H9 (cell line): Measurements from ENCODE around the gene TECTB. TPM values are rescaled to one million over a fixed set of nuclear protein-coding genes. Genes with fewer than 3 reads are reported as not detected.

Experiments used
- DNase-seq: peaks from one replicate; pipeline ENCODE4 v3.0.0-alpha.2; 2017
- H2AFZ ChIP-seq: one replicate; pipeline ENCODE4 v1.6.1; 2013; ENCODE audit warnings: mild to moderate bottlenecking, low read length, control low read depth, moderate library complexity
- H2AK5ac ChIP-seq: 2 replicates; pipeline ENCODE4 v1.6.1; 2013; ENCODE audit warnings: low read length, control low read depth, mixed read lengths; ENCODE audit not compliant: insufficient read length
- H2BK120ac ChIP-seq: one replicate; pipeline ENCODE4 v1.6.1; 2013; ENCODE audit warnings: low read depth, mild to moderate bottlenecking, low read length, control low read depth, inconsistent platforms; ENCODE audit not compliant: poor library complexity, severe bottlenecking
- H2BK12ac ChIP-seq: 2 replicates; pipeline ENCODE4 v1.6.1; 2013; ENCODE audit warnings: low read length, control low read depth, mixed read lengths, low read depth; ENCODE audit not compliant: insufficient read length
- H2BK15ac ChIP-seq: 2 replicates; pipeline ENCODE4 v1.6.1; 2013; ENCODE audit warnings: low read depth, low read length, control low read depth
- H2BK20ac ChIP-seq: one replicate; pipeline ENCODE4 v1.6.1; 2013; ENCODE audit warnings: low read depth, mild to moderate bottlenecking, low read length, control low read depth, inconsistent platforms; ENCODE audit not compliant: poor library complexity, severe bottlenecking
- H2BK5ac ChIP-seq: 2 replicates; pipeline ENCODE4 v1.6.1; 2013; ENCODE audit warnings: low read length, control low read depth, mixed read lengths; ENCODE audit not compliant: insufficient read length
- H3K14ac ChIP-seq: 2 replicates; pipeline ENCODE4 v1.6.1; 2013; ENCODE audit warnings: low read length, control low read depth; ENCODE audit not compliant: insufficient read depth
- H3K18ac ChIP-seq: 2 replicates; pipeline ENCODE4 v1.6.1; 2013; ENCODE audit warnings: low read depth, mild to moderate bottlenecking, mixed read lengths, low read length, control low read depth; ENCODE audit not compliant: insufficient read length
- H3K23ac ChIP-seq: 2 replicates; pipeline ENCODE4 v1.6.1; 2013; ENCODE audit warnings: low read length, control low read depth, mixed read lengths, low read depth; ENCODE audit not compliant: insufficient read length
- H3K23me2 ChIP-seq: 2 replicates; pipeline ENCODE4 v1.6.1; 2013; ENCODE audit warnings: low read depth, mild to moderate bottlenecking, mixed read lengths, low read length, control low read depth; ENCODE audit not compliant: insufficient read length, poor library complexity, severe bottlenecking
- H3K27ac ChIP-seq: 2 replicates; pipeline ENCODE4 v1.5.1; 2013; ENCODE audit warnings: low read length, control low read depth, mixed read lengths, low read depth; ENCODE audit not compliant: insufficient read length
- H3K27me3 ChIP-seq: 2 replicates; pipeline ENCODE4 v1.6.1; 2013; ENCODE audit warnings: low read length, control low read depth, inconsistent platforms; ENCODE audit not compliant: insufficient read depth
- H3K4ac ChIP-seq: 2 replicates; pipeline ENCODE4 v1.6.1; 2013; ENCODE audit warnings: low read depth, mild to moderate bottlenecking, control low read depth, inconsistent platforms, low read length, moderate library complexity
- H3K4me1 ChIP-seq: 2 replicates; pipeline ENCODE4 v1.6.1; 2013; ENCODE audit warnings: low read length, control low read depth, inconsistent platforms; ENCODE audit not compliant: insufficient read depth
- H3K4me2 ChIP-seq: 2 replicates; pipeline ENCODE4 v1.6.1; 2013; ENCODE audit warnings: low read length, control low read depth, mixed read lengths; ENCODE audit not compliant: insufficient read length, insufficient read depth
- H3K56ac ChIP-seq: 2 replicates; pipeline ENCODE4 v1.6.1; 2013; ENCODE audit warnings: low read depth, mild to moderate bottlenecking, mixed read lengths, low read length, control low read depth; ENCODE audit not compliant: insufficient read length
- H3K79me1 ChIP-seq: 2 replicates; pipeline ENCODE4 v1.6.1; 2013; ENCODE audit warnings: low read depth, mild to moderate bottlenecking, moderate library complexity, low read length, control low read depth, inconsistent platforms; ENCODE audit not compliant: insufficient read depth, poor library complexity, severe bottlenecking
- H3K79me2 ChIP-seq: 2 replicates; pipeline ENCODE4 v1.6.1; 2013; ENCODE audit warnings: low read length, control low read depth, inconsistent platforms; ENCODE audit not compliant: insufficient read depth
- H3K9ac ChIP-seq: 2 replicates; pipeline ENCODE4 v1.6.1; 2013; ENCODE audit warnings: low read length, control low read depth, mixed read lengths; ENCODE audit not compliant: insufficient read length; ENCODE audit errors: extremely low read depth
- H3K9me3 ChIP-seq: one replicate; pipeline ENCODE4 v1.6.1; 2013; ENCODE audit warnings: low read depth, low read length, inconsistent platforms; ENCODE audit not compliant: control insufficient read depth
- H3T11ph ChIP-seq: one replicate; pipeline ENCODE4 v1.6.1; 2013; ENCODE audit warnings: mild to moderate bottlenecking, low read length, control low read depth, inconsistent platforms
- H4K20me1 ChIP-seq: one replicate; pipeline ENCODE4 v1.6.1; 2013; ENCODE audit not compliant: control insufficient read depth, insufficient read length, insufficient read depth
- H4K5ac ChIP-seq: 2 replicates; pipeline ENCODE4 v1.6.1; 2013; ENCODE audit warnings: low read depth, mild to moderate bottlenecking, mixed read lengths, low read length, control low read depth; ENCODE audit not compliant: insufficient read length
- H4K8ac ChIP-seq: replicated peaks from 2 replicates; pipeline ENCODE4 v1.6.1; 2013; ENCODE audit warnings: low read length, control low read depth, mixed read lengths, low read depth; ENCODE audit not compliant: insufficient read length
- H4K91ac ChIP-seq: 2 replicates; pipeline ENCODE4 v1.6.1; 2013; ENCODE audit warnings: low read depth, mild to moderate bottlenecking, moderate library complexity, mixed read lengths, low read length, control low read depth; ENCODE audit not compliant: insufficient read length
- H3K27ac Mint-ChIP-seq, 3 experiments: 2 replicates in 2 of 3; 3 replicates in 1 of 3; pipeline ENCODE4 v1.8.0; 2020 to 2021; ENCODE audit warnings: mixed read lengths in 3 of 3, mild to moderate bottlenecking in 1 of 3, moderate library complexity in 1 of 3
- H3K27me3 Mint-ChIP-seq: 2 replicates; pipeline ENCODE4 v1.8.0; 2021; ENCODE audit warnings: low read depth, mild to moderate bottlenecking, moderate library complexity, mixed read lengths
- H3K36me3 Mint-ChIP-seq, 3 experiments: 2 replicates in 2 of 3; 3 replicates in 1 of 3; pipeline ENCODE4 v1.8.0; 2020 to 2021; ENCODE audit warnings: low read depth in 3 of 3, mixed read lengths in 3 of 3; ENCODE audit not compliant: insufficient read depth in 1 of 3
- H3K4me1 Mint-ChIP-seq, 2 experiments: 2 replicates each; pipeline ENCODE4 v1.8.0; 2020; ENCODE audit warnings: mixed read lengths in 2 of 2
- H3K4me3 Mint-ChIP-seq, 2 experiments: 2 replicates in 1 of 2; 3 replicates in 1 of 2; pipeline ENCODE4 v1.8.0; 2020 to 2021; ENCODE audit warnings: mild to moderate bottlenecking in 2 of 2, mixed read lengths in 2 of 2, moderate library complexity in 1 of 2
- H3K9me3 Mint-ChIP-seq, 2 experiments: 2 replicates in 1 of 2; 3 replicates in 1 of 2; pipeline ENCODE4 v1.8.0; 2020; ENCODE audit warnings: mild to moderate bottlenecking in 2 of 2, mixed read lengths in 2 of 2, moderate library complexity in 1 of 2
- CTCF ChIP-seq: fragments of 200-600 bp; sonication (generic); conservative IDR thresholded peaks from 3 replicates; pipeline ENCODE4 v1.8.0; 2021; ENCODE audit warnings: antibody characterized with exemption, mild to moderate bottlenecking
- WGBS: extraction: QIAGEN DNeasy Blood & Tissue Kit; methylation state at CpG from one replicate; pipeline ENCODE4 v1.1.7; 2013; ENCODE audit warnings: missing lambda C conversion rate, low lambda C conversion rate, mixed read lengths; ENCODE audit not compliant: insufficient read length; ENCODE audit errors: extremely low coverage; 5-methylcytosine and 5-hydroxymethylcytosine counted together
- total RNA-seq: library from RNA; stranded (reverse); gene quantifications from 2 replicates; pipeline ENCODE4 v1.2.1, GENCODE V29; 2021

Gene TECTB
- total RNA-seq, 1 experiment from 2014 or later = not detected

GRCh38 chr10:112351146-112351545, 67.9 kb downstream of the TECTB start:
- H3K4me3 Mint-ChIP-seq = no peak overlapping the region
- Histone ChIP-seq H3K9ac (no peak overlapping the region), H3K23me2 (no peaks in the 10 kb centered on the region), H3T11ph (no peak overlapping the region), H3K4me2 (no peak overlapping the region), H2BK20ac (no peak overlapping the region), H2BK5ac (no peak overlapping the region), H4K8ac (no peak overlapping the region), H2AK5ac (no peak overlapping the region), H2BK15ac (no peak overlapping the region), H3K27me3 (no peaks in the 10 kb centered on the region), H3K79me1 (no peaks in the 10 kb centered on the region), H4K5ac (no peak overlapping the region), H3K23ac (no peak overlapping the region), H3K56ac (no peak overlapping the region), H4K20me1 (no peaks in the 10 kb centered on the region), H3K4me1 (no peaks in the 10 kb centered on the region; the same call in 1 of the 2 replicates), H3K27ac (no peak overlapping the region), H3K18ac (no peak overlapping the region), H2BK12ac (no peak overlapping the region), H3K9me3 (no peaks in the 10 kb centered on the region), H3K14ac (no peak overlapping the region), H2AFZ (no peak overlapping the region), H3K79me2 (no peaks in the 10 kb centered on the region), H4K91ac (no peak overlapping the region), H3K4ac (no peak overlapping the region), H2BK120ac (no peak overlapping the region)
- H3K27ac Mint-ChIP-seq = no peak overlapping the region
- DNase-seq = no peak
- no CpG with 5 or more reads among the region's 8 CpGs for WGBS
- no peaks in the 10 kb centered on the region; a peak in 1 of 5 replicates for H3K9me3 Mint-ChIP-seq
- no peaks in the 10 kb centered on the region; a peak in 1 of 7 replicates for H3K36me3 Mint-ChIP-seq
- H3K4me1 Mint-ChIP-seq = peaks cover 0 to 6% of the 10 kb centered on the region in 2 experiments; a peak in 2 of 4 replicates
- no peak for TF ChIP-seq CTCF
- H3K27me3 Mint-ChIP-seq = peaks cover 2% of the 10 kb centered on the region; the same call in 1 of the 2 replicates
